ENCODE measurements around the gene CDC42EP4. TPM values are rescaled to one million over a fixed set of nuclear protein-coding genes. Genes with fewer than 3 reads are reported as not detected.

The CDC42EP4 gene
- total and polyA plus RNA-seq, 9 of the 15 experiments (the other 6 are each of a cell fraction or from before 2014, with no cell fraction given) = 0.65 to 20.8 (median 12.3) TPM

- TF ChIP-seq CBX8 (IDR thresholded peaks at IDR 0.05; ENCODE audit: borderline replicate concordance, extremely low read depth, low read depth, low read length, poor library complexity, severe bottlenecking) (no peak), GABPB2 (CRISPR knock-in tag; conservative IDR thresholded peaks at IDR 0.05) (no peak), THRAP3 (IDR thresholded peaks at IDR 0.05; ENCODE audit: borderline replicate concordance) (no peak), SMAD3 (CRISPR knock-in tag; conservative IDR thresholded peaks at IDR 0.05) (no peak; the same call in 1 of the 2 replicates), BRCA1 (IDR thresholded peaks at IDR 0.05) (no peak), BRCA1 (CRISPR knock-in tag; IDR thresholded peaks at IDR 0.05) (no peak), KLF1 (tag; IDR thresholded peaks at IDR 0.05) (no peak), MYNN (IDR thresholded peaks at IDR 0.05) (peak; percentile 85), MYNN (CRISPR knock-in tag; IDR thresholded peaks at IDR 0.05) (no peak), RFX5 (IDR thresholded peaks at IDR 0.05; ENCODE audit: low read depth, low read length) (no peak), BHLHE40 (IDR thresholded peaks at IDR 0.05; ENCODE audit: low read length) (peak; percentile 84), ZNF444 (CRISPR knock-in tag; IDR thresholded peaks at IDR 0.05) (no peak), TEAD1 (CRISPR knock-in tag; IDR thresholded peaks at IDR 0.05) (0 out of 4 replicates have a peak, but pooled peaks of 1 of the 2 experiments have one; percentile 23), KLF6 (CRISPR knock-in tag; IDR thresholded peaks at IDR 0.05; ENCODE audit: borderline replicate concordance) (no peak), SUPT5H (IDR thresholded peaks at IDR 0.05) (no peak), MTA2 (IDR thresholded peaks at IDR 0.05; ENCODE audit: low read depth) (no peak), BCLAF1 (IDR thresholded peaks at IDR 0.05; ENCODE audit: borderline replicate concordance in 1 of 2, control insufficient read depth in 1 of 2, low read depth in 2 of 2, low read length in 1 of 2) (0 out of 4 replicates have a peak, but pooled peaks of 1 of the 2 experiments have one; percentile 30), MCM5 (IDR thresholded peaks at IDR 0.05; ENCODE audit: low read depth) (no peak)
- TF ChIP-seq, protein P1, sequence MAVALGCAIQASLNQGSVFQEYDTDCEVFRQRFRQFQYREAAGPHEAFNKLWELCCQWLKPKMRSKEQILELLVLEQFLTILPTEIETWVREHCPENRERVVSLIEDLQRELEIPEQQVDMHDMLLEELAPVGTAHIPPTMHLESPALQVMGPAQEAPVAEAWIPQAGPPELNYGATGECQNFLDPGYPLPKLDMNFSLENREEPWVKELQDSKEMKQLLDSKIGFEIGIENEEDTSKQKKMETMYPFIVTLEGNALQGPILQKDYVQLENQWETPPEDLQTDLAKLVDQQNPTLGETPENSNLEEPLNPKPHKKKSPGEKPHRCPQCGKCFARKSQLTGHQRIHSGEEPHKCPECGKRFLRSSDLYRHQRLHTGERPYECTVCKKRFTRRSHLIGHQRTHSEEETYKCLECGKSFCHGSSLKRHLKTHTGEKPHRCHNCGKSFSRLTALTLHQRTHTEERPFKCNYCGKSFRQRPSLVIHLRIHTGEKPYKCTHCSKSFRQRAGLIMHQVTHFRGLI (CRISPR knock-in tag; IDR thresholded peaks at IDR 0.05) = no peak
- TF ChIP-seq, protein P2, sequence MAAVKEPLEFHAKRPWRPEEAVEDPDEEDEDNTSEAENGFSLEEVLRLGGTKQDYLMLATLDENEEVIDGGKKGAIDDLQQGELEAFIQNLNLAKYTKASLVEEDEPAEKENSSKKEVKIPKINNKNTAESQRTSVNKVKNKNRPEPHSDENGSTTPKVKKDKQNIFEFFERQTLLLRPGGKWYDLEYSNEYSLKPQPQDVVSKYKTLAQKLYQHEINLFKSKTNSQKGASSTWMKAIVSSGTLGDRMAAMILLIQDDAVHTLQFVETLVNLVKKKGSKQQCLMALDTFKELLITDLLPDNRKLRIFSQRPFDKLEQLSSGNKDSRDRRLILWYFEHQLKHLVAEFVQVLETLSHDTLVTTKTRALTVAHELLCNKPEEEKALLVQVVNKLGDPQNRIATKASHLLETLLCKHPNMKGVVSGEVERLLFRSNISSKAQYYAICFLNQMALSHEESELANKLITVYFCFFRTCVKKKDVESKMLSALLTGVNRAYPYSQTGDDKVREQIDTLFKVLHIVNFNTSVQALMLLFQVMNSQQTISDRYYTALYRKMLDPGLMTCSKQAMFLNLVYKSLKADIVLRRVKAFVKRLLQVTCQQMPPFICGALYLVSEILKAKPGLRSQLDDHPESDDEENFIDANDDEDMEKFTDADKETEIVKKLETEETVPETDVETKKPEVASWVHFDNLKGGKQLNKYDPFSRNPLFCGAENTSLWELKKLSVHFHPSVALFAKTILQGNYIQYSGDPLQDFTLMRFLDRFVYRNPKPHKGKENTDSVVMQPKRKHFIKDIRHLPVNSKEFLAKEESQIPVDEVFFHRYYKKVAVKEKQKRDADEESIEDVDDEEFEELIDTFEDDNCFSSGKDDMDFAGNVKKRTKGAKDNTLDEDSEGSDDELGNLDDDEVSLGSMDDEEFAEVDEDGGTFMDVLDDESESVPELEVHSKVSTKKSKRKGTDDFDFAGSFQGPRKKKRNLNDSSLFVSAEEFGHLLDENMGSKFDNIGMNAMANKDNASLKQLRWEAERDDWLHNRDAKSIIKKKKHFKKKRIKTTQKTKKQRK (IDR thresholded peaks at IDR 0.05; ENCODE audit: borderline replicate concordance, low read depth, low read length) = no peak
Measured at GRCh38 chr17:73309727-73310596, 1.8 kb downstream of the CDC42EP4 start (continued).
